ENCODE measurements around the gene CDX2. TPM values are rescaled to one million over a fixed set of nuclear protein-coding genes. Genes with fewer than 3 reads are reported as not detected.

Gene CDX2
- under 1 TPM in 2 of 7 donors, not detected in 5; 0.12 to 0.26 TPM for total RNA-seq
- polyA plus RNA-seq, result under 1 TPM in 1 of 2 donors, not detected in 1; 0.02 TPM
- long read RNA-seq, donor 1, result 0 reads
- long read RNA-seq, donor 2, full-length matches to known transcripts, result 1 of 1 reads
- long read RNA-seq, donor 2, partial matches to known transcripts, result 0 of 1 reads
- long read RNA-seq, donor 2, other reads (novel, unspliced or antisense), result 0 of 1 reads
- long read RNA-seq, donor 3, result 0 reads

GRCh38 chr13:27969082-27969865, at the start of gene CDX2:
Gene CDX2, minus strand, starts transcription at chr13:27969315. Its CDS starts 309 bp downstream, at chr13:27969006.
- H3K27ac ChIP-seq, result no peak within 1 kb of the TSS

GRCh38 chr13:28014301-28014700, 45.2 kb upstream of the CDX2 start:
- no peak overlapping the region for H3K4me3 ChIP-seq
- intact Hi-C loops (cut with DNase I), result no loop called here

More at GRCh38 chr13:27969082-27969865, at the start of gene CDX2:
- no peaks in the 10 kb centered on the region for H3K27me3 ChIP-seq
- no peak for DNase-seq
- 3 to 4% (median 3%) methylated on average over 34 of the region's 34 CpGs for WGBS, 3 donors
- TF ChIP-seq POLR2A (IDR thresholded peaks at IDR 0.05), result no peak
- no peak for TF ChIP-seq EP300 (IDR thresholded peaks at IDR 0.05)
- TF ChIP-seq, protein P1, sequence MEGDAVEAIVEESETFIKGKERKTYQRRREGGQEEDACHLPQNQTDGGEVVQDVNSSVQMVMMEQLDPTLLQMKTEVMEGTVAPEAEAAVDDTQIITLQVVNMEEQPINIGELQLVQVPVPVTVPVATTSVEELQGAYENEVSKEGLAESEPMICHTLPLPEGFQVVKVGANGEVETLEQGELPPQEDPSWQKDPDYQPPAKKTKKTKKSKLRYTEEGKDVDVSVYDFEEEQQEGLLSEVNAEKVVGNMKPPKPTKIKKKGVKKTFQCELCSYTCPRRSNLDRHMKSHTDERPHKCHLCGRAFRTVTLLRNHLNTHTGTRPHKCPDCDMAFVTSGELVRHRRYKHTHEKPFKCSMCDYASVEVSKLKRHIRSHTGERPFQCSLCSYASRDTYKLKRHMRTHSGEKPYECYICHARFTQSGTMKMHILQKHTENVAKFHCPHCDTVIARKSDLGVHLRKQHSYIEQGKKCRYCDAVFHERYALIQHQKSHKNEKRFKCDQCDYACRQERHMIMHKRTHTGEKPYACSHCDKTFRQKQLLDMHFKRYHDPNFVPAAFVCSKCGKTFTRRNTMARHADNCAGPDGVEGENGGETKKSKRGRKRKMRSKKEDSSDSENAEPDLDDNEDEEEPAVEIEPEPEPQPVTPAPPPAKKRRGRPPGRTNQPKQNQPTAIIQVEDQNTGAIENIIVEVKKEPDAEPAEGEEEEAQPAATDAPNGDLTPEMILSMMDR (IDR thresholded peaks at IDR 0.05), result no peak
- H3K4me3 ChIP-seq, result peak within 1 kb of the TSS; percentile 34
- intact Hi-C loops (cut with DNase I), result no loop called here
- H3K36me3 ChIP-seq, result no peaks in the 10 kb centered on the region
- no peaks in the 10 kb centered on the region for H3K4me1 ChIP-seq (ENCODE audit: insufficient read depth)
- H3K9me3 ChIP-seq, result no peaks in the 10 kb centered on the region

DNA sequence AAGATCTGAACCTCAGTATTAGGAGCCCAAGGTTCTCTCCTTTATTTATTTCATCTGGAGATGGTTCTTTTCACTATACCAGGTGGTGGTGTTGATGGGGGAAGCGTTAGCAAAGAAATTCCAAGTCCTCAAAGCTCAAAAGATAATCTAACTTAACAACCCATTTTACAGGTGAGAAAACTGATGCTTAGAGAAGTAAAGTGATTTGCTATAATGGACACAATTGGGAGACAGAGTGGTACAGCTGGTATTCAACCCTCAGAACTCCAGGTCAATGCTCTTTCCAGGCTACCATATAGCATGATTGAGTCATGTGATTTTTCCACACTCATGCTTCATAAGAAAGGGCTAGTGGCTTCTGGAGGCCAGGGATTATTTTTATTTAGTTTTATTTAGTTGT, 44.4 kb upstream of the CDX2 start:
- no peak for TF ChIP-seq EP300 (IDR thresholded peaks at IDR 0.05)
- TF ChIP-seq, protein P1 (IDR thresholded peaks at IDR 0.05), result no peak
- TF ChIP-seq POLR2A (IDR thresholded peaks at IDR 0.05), result no peak
- no peaks in the 10 kb centered on the region for H3K36me3 ChIP-seq
- WGBS, 3 donors, result 63 to 83% (median 74%) methylated on average over 1 of the region's 1 CpG
- intact Hi-C loops (cut with DNase I), result no loop called here
- no peaks in the 10 kb centered on the region for H3K9me3 ChIP-seq
- no peaks in the 10 kb centered on the region for H3K27me3 ChIP-seq
- H3K4me3 ChIP-seq, result no peak overlapping the region
- H3K27ac ChIP-seq, result no peak overlapping the region
- H3K4me1 ChIP-seq (ENCODE audit: insufficient read depth), result no peaks in the 10 kb centered on the region
- DNase-seq, result no peak

More at GRCh38 chr13:28014301-28014700, 45.2 kb upstream of the CDX2 start:
- Histone ChIP-seq H3K36me3 (no peaks in the 10 kb centered on the region), H3K9me3 (no peaks in the 10 kb centered on the region), H3K27ac (no peak overlapping the region), H3K4me1 (ENCODE audit: insufficient read depth) (no peaks in the 10 kb centered on the region), H3K27me3 (no peaks in the 10 kb centered on the region)
- 43 to 55% (median 54%) methylated on average over 3 of the region's 3 CpGs for WGBS, 3 donors
- no peak for DNase-seq
- TF ChIP-seq EP300 (IDR thresholded peaks at IDR 0.05) (no peak), POLR2A (IDR thresholded peaks at IDR 0.05) (no peak)
- TF ChIP-seq, protein P1 (IDR thresholded peaks at IDR 0.05), result no peak

- TF ChIP-seq, protein P1 (IDR thresholded peaks at IDR 0.05), result no peak
- TF ChIP-seq POLR2A (IDR thresholded peaks at IDR 0.05) (no peak), EP300 (IDR thresholded peaks at IDR 0.05) (no peak)
- no peaks in the 10 kb centered on the region for H3K4me1 ChIP-seq (ENCODE audit: insufficient read depth)
- no peak overlapping the region for H3K4me3 ChIP-seq
- intact Hi-C loops (cut with DNase I), result no loop called here
- no peaks in the 10 kb centered on the region for H3K36me3 ChIP-seq
- H3K27me3 ChIP-seq, result no peaks in the 10 kb centered on the region
- no peaks in the 10 kb centered on the region for H3K9me3 ChIP-seq
- no peak for DNase-seq
- no peak overlapping the region for H3K27ac ChIP-seq
Measured at GRCh38 chr13:28012896-28013295, 43.8 kb upstream of the CDX2 start.

All from ovary (tissue), 10 donors.